GM12873 (cell line): ENCODE measurements around the gene SLC16A2.

ENCODE experiments used
- CTCF ChIP-seq: IDR thresholded peaks from 2 replicates; pipeline ENCODE4 v1.5.1; 2012; ENCODE audit warnings: low read depth, mild to moderate bottlenecking, moderate library complexity, low read length, control low read depth; ENCODE audit not compliant: insufficient read depth; ENCODE audit errors: missing control alignments

SLC16A2 gene

GRCh38 chrX:74493806-74494205, 72.5 kb downstream of the SLC16A2 start:
- TF ChIP-seq CTCF = no peak

- no peak for TF ChIP-seq CTCF
Measured at GRCh38 chrX:74498924-74499323, 77.6 kb downstream of the SLC16A2 start.

GRCh38 chrX:74500067-74500466, 78.8 kb downstream of the SLC16A2 start:
- TF ChIP-seq CTCF = no peak

GRCh38 chrX:74500555-74500954, 79.3 kb downstream of the SLC16A2 start:
- no peak for TF ChIP-seq CTCF

- no peak for TF ChIP-seq CTCF
Measured at GRCh38 chrX:74505437-74505836, 84.1 kb downstream of the SLC16A2 start.

- no peak for TF ChIP-seq CTCF
Measured at GRCh38 chrX:74506317-74507115, 85.2 kb downstream of the SLC16A2 start.

GRCh38 chrX:74507191-74507590, 85.9 kb downstream of the SLC16A2 start:
- no peak for TF ChIP-seq CTCF

GRCh38 chrX:74509989-74510388, 88.7 kb downstream of the SLC16A2 start:
- TF ChIP-seq CTCF = no peak
